ENCODE measurements around the gene SOCS7.

Gene SOCS7, protein sequence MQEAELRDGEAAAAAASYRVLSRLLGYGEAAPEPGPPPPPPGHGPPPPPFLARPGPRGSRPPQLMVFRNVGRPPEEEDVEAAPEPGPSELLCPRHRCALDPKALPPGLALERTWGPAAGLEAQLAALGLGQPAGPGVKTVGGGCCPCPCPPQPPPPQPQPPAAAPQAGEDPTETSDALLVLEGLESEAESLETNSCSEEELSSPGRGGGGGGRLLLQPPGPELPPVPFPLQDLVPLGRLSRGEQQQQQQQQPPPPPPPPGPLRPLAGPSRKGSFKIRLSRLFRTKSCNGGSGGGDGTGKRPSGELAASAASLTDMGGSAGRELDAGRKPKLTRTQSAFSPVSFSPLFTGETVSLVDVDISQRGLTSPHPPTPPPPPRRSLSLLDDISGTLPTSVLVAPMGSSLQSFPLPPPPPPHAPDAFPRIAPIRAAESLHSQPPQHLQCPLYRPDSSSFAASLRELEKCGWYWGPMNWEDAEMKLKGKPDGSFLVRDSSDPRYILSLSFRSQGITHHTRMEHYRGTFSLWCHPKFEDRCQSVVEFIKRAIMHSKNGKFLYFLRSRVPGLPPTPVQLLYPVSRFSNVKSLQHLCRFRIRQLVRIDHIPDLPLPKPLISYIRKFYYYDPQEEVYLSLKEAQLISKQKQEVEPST
- 37.0 to 89.0 (median 48.6) reads per million in 3 experiments for total RNA-seq

DNA sequence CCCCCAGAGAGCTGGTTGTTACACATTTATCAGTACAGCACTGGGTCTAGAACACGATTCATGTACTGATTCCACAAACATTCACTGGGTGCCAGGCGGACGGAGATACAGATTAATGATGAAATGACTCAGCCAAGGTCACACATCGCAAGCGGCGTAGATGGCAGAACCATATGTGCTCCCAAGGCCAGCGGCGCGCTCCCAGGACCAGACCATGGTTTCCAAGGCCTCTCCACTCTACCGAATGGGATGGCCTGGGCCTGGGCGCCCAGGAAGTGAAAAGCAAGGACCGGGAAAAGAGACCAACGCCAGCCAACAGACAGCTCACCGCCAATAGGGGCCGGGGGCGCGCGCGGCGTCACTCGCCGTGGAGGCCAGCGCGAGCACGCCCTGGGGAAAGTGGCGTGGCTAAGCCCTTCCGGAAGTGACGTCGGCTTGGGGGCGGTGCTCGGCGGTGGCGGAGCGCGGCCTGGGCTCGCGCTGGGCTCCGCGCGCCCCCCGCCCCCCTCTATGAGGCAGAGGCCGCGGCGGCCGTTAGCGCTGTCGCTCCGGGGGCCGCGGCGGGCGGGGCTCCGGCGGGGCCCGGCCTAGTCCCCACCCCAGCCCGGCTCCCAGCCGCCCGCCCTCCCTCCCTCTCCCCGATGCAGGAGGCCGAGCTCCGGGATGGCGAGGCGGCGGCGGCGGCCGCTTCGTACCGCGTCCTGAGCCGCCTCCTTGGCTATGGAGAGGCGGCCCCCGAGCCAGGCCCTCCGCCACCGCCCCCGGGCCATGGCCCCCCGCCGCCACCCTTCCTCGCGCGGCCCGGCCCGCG lies at the start of gene SOCS7:
SOCS7 (plus strand) TSS at position 433 of the 811 bp plus-strand sequence; CDS start at position 642, 209 bp downstream.
- DNase-seq = peak; percentile 86

DNA sequence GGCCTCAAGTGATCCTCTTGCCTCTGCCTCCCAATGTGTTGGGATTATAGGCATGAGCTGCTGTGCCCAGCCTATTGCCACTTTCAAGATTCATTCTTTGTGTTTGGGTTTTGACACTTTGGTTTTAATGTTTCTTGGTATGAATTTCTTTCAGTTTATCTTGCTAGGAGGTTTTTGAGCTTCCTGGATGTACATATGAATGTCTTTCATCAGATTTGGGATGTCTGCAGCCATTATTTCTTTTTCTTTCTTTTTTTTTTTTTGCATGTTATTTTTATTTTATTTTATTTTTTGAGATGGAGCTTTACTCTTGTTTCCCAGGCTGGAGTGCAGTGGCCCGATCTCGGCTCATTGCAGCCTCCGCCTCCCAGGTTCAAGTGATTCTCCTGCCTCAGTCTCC lies 36.1 kb upstream of the SOCS7 start:
- DNase-seq = no peak

- no peak for DNase-seq
These were observed 34.6 kb upstream of the SOCS7 start for GRCh38 chr17:38317081-38317480.

- no peak for DNase-seq
These were observed 31.2 kb upstream of the SOCS7 start for GRCh38 chr17:38320482-38320881.

DNA sequence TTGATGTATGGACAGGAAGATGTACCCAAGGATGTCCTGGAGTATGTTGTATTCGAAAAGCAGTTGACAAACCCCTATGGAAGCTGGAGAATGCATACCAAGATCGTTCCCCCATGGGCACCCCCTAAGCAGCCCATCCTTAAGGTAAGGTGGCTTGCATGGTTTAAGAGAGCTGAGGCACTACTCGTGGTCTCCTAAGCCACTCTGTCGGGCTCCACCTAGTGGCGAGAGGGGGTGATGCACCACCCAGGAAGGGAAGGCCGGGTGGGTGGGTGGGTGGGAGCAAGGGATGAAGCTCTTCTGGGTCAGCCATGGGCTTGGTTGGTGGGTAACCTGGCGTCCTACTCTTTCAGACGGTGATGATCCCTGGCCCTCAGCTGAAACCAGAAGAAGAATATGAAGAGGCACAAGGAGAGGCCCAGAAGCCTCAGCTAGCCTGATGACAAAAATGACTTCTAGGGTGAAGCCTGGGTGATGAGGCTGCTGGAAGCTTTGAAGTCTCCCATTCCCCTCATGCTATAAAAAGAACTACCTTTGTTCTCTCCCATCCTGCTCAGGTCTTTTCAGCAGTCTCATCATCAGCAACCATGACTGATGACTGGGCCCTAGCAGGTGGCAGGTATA lies 29.4 kb upstream of the SOCS7 start:
- DNase-seq = peak; percentile 48

DNA sequence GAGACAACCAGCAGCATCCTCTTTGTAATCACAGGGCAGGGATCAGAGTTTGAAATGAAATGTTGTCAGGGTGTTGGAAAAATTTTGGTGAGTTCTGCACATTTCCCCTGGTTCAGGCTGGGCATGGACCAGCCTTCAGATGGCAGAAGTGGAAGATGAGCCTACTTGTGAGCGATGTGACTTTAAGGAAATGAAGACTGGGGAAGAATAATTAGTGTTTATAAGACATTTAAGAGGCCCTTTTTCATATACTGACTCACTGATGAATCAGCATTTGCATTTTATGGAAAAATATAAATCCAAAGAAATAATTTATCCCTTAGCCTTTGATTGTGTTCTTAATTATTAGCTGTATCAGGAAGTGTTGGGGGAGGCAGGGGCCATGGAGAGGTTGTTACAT lies 28.7 kb upstream of the SOCS7 start:
- DNase-seq = no peak

- no peak for DNase-seq
These were observed 27.4 kb upstream of the SOCS7 start for GRCh38 chr17:38324141-38324697.

- no peak for DNase-seq
These were observed 26.9 kb upstream of the SOCS7 start for GRCh38 chr17:38324772-38325171.

DNA sequence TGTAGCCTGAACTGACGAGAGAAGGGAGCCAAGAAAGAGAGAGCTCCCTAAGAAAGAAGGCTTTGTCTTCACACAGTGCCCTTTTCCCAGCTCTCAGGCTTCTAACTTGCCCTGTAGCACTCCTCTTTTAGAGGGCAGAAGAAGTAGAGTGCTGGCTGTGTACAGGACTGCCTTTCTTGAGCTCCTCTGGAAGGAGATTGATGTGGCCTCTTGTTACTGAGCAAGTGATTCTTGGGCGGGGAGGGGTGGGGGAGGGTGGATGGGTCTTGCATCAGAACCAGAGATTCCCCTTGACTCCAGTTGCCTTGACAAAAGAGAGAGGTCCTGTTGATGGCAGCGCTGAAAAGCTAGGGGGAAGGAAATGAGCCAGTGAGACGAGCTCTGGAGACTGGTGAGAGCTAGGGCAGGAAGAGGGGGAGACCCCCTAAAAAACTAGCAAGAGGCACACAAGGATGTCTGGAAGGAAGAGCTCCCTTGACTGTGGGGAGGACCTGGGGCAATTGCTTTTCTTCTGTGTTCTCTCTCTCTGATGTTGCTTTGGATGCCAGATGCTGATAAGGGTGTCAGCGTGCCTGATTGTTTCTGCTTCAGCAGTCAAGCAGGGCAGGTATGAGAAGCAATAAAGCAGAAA lies 26.3 kb upstream of the SOCS7 start:
- no peak for DNase-seq

GRCh38 chr17:38326996-38327792 lies 24.4 kb upstream of the SOCS7 start:
- no peak for DNase-seq

GRCh38 chr17:38327936-38328335 lies 23.7 kb upstream of the SOCS7 start:
- no peak for DNase-seq

GRCh38 chr17:38328620-38329019 lies 23.0 kb upstream of the SOCS7 start:
- no peak for DNase-seq

DNA sequence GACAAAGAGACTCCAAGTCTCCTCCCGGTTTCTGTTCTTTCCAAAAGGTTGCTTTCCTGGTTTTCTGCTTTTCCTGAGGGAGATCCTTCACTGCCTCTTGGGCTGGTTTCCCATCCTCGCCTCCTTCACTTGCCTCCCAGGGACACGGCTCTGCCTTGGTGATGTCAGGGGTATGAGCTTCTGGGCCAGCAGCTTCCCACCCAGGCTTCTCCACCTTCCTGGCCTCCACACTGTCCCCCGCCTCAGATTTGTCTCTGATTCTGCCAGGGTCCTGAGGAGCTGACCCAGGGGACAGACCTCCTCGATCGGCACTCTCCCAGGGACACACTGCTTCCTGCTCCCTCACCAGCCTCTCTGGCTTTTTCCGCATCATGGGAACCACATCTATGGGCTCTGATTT lies 22.4 kb upstream of the SOCS7 start:
- DNase-seq = no peak

DNA sequence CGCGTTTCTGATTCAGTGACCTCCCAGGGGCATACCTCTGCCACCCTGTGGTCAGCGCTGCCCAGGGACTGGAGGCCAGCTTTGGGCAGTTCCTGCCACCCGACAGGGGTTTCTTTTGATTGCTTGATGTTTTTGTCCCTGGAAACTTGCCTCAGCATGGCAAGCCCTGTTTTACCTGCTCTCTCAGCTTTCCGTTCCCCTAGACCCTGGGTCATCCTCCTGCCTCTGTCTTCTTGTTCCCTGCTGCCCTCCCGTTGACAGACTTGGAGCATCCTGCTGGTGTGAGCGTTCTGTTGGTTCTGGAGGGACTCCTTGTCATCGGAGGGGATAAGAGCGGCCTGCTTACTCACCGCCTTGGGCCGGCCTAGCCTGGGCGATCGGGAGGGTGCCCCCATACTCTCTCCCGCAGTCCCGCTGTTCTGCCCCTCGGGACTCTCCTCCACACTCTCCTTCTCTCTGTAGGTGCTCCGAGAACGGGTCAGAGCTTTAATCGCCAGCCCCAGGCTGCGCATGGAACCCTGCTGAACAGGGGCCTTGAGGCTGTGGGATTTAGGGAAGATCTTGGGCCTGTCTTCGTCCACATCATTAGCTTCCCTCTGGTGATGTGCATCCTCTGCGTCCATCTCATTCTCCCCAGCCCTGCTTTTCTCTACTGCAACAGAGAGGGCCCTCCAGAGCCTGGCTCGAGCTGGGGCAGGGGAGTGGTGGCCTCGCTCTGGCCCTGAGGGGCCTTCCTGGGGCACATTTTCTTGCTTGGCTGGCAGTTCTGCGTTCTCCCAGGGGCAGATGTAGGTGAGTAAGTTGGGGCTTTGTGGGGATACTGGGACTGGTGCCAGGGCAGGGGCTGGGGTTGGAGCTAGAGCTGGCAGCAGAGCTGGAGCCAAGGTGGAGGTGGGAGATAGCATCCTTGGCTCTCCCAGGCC lies 21.6 kb upstream of the SOCS7 start:
- DNase-seq = no peak

DNA sequence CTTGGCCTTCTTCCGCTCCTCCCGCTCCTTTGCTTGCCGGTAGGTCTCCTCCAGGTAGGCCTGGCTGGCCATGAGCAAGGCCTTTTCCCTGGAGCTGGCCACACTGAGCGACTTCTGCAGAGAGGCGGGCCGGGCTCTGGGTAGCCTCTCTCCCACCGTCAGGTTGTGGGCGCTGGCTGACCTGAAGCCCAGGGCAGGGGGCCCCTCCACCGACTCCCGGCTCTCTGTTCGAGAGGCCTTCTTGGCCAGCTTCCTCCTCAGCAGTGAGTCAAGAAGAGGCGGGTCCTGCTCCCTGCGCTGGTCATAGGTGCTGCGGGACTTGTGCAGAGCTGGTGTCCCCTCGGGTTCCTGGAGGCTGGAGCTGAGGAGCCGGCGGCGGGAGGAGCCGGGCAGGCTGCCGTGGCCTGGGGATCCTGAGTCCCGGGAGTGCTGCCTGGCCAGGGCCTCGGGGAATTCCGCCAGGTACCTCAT lies 20.7 kb upstream of the SOCS7 start:
- DNase-seq = no peak

GRCh38 chr17:38332735-38333134 lies 18.9 kb upstream of the SOCS7 start:
- no peak for DNase-seq

GRCh38 chr17:38333635-38334295 lies 17.9 kb upstream of the SOCS7 start:
- peak; percentile 17 for DNase-seq

- no peak for DNase-seq
These were observed 16.9 kb upstream of the SOCS7 start for GRCh38 chr17:38334480-38335364.

All from central memory CD4-positive, alpha-beta T cell (primary cell).